Measurements from ENCODE around the gene ARVCF.
"Not testable (repeated sequence)": the region's sequence is repeated elsewhere in the genome, so short reads cannot be mapped to it uniquely, and the experiment has no call there.

Gene ARVCF

GRCh38 chr22:19940536-19941364 is 75.9 kb downstream of the ARVCF start:
- no peak for TF ChIP-seq EZH2 (IDR thresholded peaks at IDR 0.05; ENCODE audit: borderline replicate concordance, low read length)
- TF ChIP-seq CTCF (IDR thresholded peaks at IDR 0.05; ENCODE audit: low read length) = no peak
- H3K4me1 ChIP-seq (ENCODE audit: insufficient read depth, low read length, severe bottlenecking) = peaks cover 31% of the 10 kb centered on the region
- H3K27ac ChIP-seq (ENCODE audit: low read depth, low read length, poor library complexity, severe bottlenecking) = peak overlapping the region; percentile 21
- H3F3A ChIP-seq (ENCODE audit: insufficient read depth, low read length) = no peaks in the 10 kb centered on the region
- no peak overlapping the region for H2AFZ ChIP-seq (ENCODE audit: low read length)
- peaks cover 3% of the 10 kb centered on the region; the same call in 1 of the 2 replicates for H3K9me3 ChIP-seq (ENCODE audit: low read length)
- H3K36me3 ChIP-seq (ENCODE audit: insufficient read depth, low read length) = peaks cover 2% of the 10 kb centered on the region; the same call in 1 of the 2 replicates
- peak overlapping the region; percentile 90 for H3K4me3 ChIP-seq (ENCODE audit: low read depth, low read length, poor library complexity, severe bottlenecking)
- H4K20me1 ChIP-seq (ENCODE audit: insufficient read depth, low read length) = no peaks in the 10 kb centered on the region
- no peaks in the 10 kb centered on the region for H3K27me3 ChIP-seq (ENCODE audit: insufficient read depth, low read length)
- peak overlapping the region; percentile 96 for H3K4me2 ChIP-seq (ENCODE audit: low read length)
- H3K9ac ChIP-seq (ENCODE audit: low read length) = peak overlapping the region; percentile 98
- peaks cover 15% of the 10 kb centered on the region for H3K79me2 ChIP-seq (ENCODE audit: insufficient read depth, low read length)
- H3K9me2 ChIP-seq (ENCODE audit: low read depth, low read length) = no peaks in the 10 kb centered on the region

- no peak overlapping the region for H3K4me2 ChIP-seq (ENCODE audit: low read length)
- no peak for TF ChIP-seq EZH2 (IDR thresholded peaks at IDR 0.05; ENCODE audit: borderline replicate concordance, low read length)
- no peak for TF ChIP-seq CTCF (IDR thresholded peaks at IDR 0.05; ENCODE audit: low read length)
- H3K27me3 ChIP-seq (ENCODE audit: insufficient read depth, low read length) = no peaks in the 10 kb centered on the region
- peaks cover 6% of the 10 kb centered on the region; the same call in 1 of the 2 replicates for H3K9me3 ChIP-seq (ENCODE audit: low read length)
- no peaks in the 10 kb centered on the region for H3F3A ChIP-seq (ENCODE audit: insufficient read depth, low read length)
- peaks cover 4% of the 10 kb centered on the region; the same call in 1 of the 2 replicates for H3K36me3 ChIP-seq (ENCODE audit: insufficient read depth, low read length)
- no peak overlapping the region for H3K4me3 ChIP-seq (ENCODE audit: low read depth, low read length, poor library complexity, severe bottlenecking)
- H3K4me1 ChIP-seq (ENCODE audit: insufficient read depth, low read length, severe bottlenecking) = peaks cover 19% of the 10 kb centered on the region
- H4K20me1 ChIP-seq (ENCODE audit: insufficient read depth, low read length) = no peaks in the 10 kb centered on the region
- H3K79me2 ChIP-seq (ENCODE audit: insufficient read depth, low read length) = peaks cover 10% of the 10 kb centered on the region
- no peak overlapping the region for H3K9ac ChIP-seq (ENCODE audit: low read length)
- H3K9me2 ChIP-seq (ENCODE audit: low read depth, low read length) = no peaks in the 10 kb centered on the region
- no peak overlapping the region for H3K27ac ChIP-seq (ENCODE audit: low read depth, low read length, poor library complexity, severe bottlenecking)
- H2AFZ ChIP-seq (ENCODE audit: low read length) = no peak overlapping the region
Observed at GRCh38 chr22:19937616-19938473, 78.8 kb downstream of the ARVCF start.

GRCh38 chr22:19936513-19936912 is 80.1 kb downstream of the ARVCF start:
- no peaks in the 10 kb centered on the region for H3K9me2 ChIP-seq (ENCODE audit: low read depth, low read length)
- H3K4me1 ChIP-seq (ENCODE audit: insufficient read depth, low read length, severe bottlenecking) = peaks cover 13% of the 10 kb centered on the region
- TF ChIP-seq CTCF (IDR thresholded peaks at IDR 0.05; ENCODE audit: low read length) (no peak), EZH2 (IDR thresholded peaks at IDR 0.05; ENCODE audit: borderline replicate concordance, low read length) (no peak)
- no peak overlapping the region for H3K9ac ChIP-seq (ENCODE audit: low read length)
- H3K4me3 ChIP-seq (ENCODE audit: low read depth, low read length, poor library complexity, severe bottlenecking) = no peak overlapping the region
- no peaks in the 10 kb centered on the region for H3K27me3 ChIP-seq (ENCODE audit: insufficient read depth, low read length)
- peaks cover 4% of the 10 kb centered on the region; the same call in 1 of the 2 replicates for H3K36me3 ChIP-seq (ENCODE audit: insufficient read depth, low read length)
- H3F3A ChIP-seq (ENCODE audit: insufficient read depth, low read length) = no peaks in the 10 kb centered on the region
- H4K20me1 ChIP-seq (ENCODE audit: insufficient read depth, low read length) = no peaks in the 10 kb centered on the region
- H3K27ac ChIP-seq (ENCODE audit: low read depth, low read length, poor library complexity, severe bottlenecking) = no peak overlapping the region
- H2AFZ ChIP-seq (ENCODE audit: low read length) = no peak overlapping the region
- H3K9me3 ChIP-seq (ENCODE audit: low read length) = peaks cover 6% of the 10 kb centered on the region; the same call in 1 of the 2 replicates
- no peaks in the 10 kb centered on the region for H3K79me2 ChIP-seq (ENCODE audit: insufficient read depth, low read length)
- H3K4me2 ChIP-seq (ENCODE audit: low read length) = no peak overlapping the region

GRCh38 chr22:19935123-19935718 is 81.4 kb downstream of the ARVCF start:
- H3K4me2 ChIP-seq (ENCODE audit: low read length); H3K27me3 ChIP-seq (ENCODE audit: insufficient read depth, low read length); H3K79me2 ChIP-seq (ENCODE audit: insufficient read depth, low read length); H3K36me3 ChIP-seq (ENCODE audit: insufficient read depth, low read length); H4K20me1 ChIP-seq (ENCODE audit: insufficient read depth, low read length); H2AFZ ChIP-seq (ENCODE audit: low read length); H3K9ac ChIP-seq (ENCODE audit: low read length); H3K27ac ChIP-seq (ENCODE audit: low read depth, low read length, poor library complexity, severe bottlenecking); H3K9me2 ChIP-seq (ENCODE audit: low read depth, low read length); H3K9me3 ChIP-seq (ENCODE audit: low read length); H3F3A ChIP-seq (ENCODE audit: insufficient read depth, low read length); H3K4me3 ChIP-seq (ENCODE audit: low read depth, low read length, poor library complexity, severe bottlenecking); H3K4me1 ChIP-seq (ENCODE audit: insufficient read depth, low read length, severe bottlenecking): not testable (repeated sequence)

Measured in OCI-LY1 (cell line).